GM21825 (cell line): Measurements from ENCODE around the gene FBH1.
"Not testable (repeated sequence)": the region's sequence is repeated elsewhere in the genome, so short reads cannot be mapped to it uniquely, and the experiment has no call there.

Experiments
- ATAC-seq: cut with Tn5 transposase; IDR thresholded peaks from one replicate; pipeline ENCODE4 v1.9.1; 2021; ENCODE audit warnings: mild to moderate bottlenecking, moderate library complexity; ENCODE audit not compliant: unreplicated experiment

FBH1 gene

GRCh38 chr10:5956146-5956936, 66.3 kb downstream of the FBH1 start:
- no peak for ATAC-seq

- no peak for ATAC-seq
Measured at GRCh38 chr10:5958077-5958476, 68.0 kb downstream of the FBH1 start.

GRCh38 chr10:5958675-5959074, 68.6 kb downstream of the FBH1 start:
- no peak for ATAC-seq

- ATAC-seq = no peak
Measured at GRCh38 chr10:5959142-5959541, 69.1 kb downstream of the FBH1 start.

GRCh38 chr10:5959581-5960069, 69.6 kb downstream of the FBH1 start:
- ATAC-seq = no peak

GRCh38 chr10:5960070-5960972, 70.3 kb downstream of the FBH1 start:
- no peak for ATAC-seq

- ATAC-seq = not testable (repeated sequence)
Measured at GRCh38 chr10:5960973-5961275, 70.9 kb downstream of the FBH1 start.

- no peak for ATAC-seq
Measured at GRCh38 chr10:5961405-5962100, 71.5 kb downstream of the FBH1 start.

GRCh38 chr10:5962358-5962940, 72.4 kb downstream of the FBH1 start:
- ATAC-seq = not testable (repeated sequence)

- no peak for ATAC-seq
Measured at GRCh38 chr10:5963071-5963470, 73.0 kb downstream of the FBH1 start.

- ATAC-seq = no peak
Measured at GRCh38 chr10:5963591-5963990, 73.5 kb downstream of the FBH1 start.

GRCh38 chr10:5964736-5965135, 74.7 kb downstream of the FBH1 start:
- ATAC-seq = no peak

- ATAC-seq = no peak
Measured at GRCh38 chr10:5965266-5965665, 75.2 kb downstream of the FBH1 start.

GRCh38 chr10:5968037-5968680, 78.1 kb downstream of the FBH1 start:
- ATAC-seq = no peak

GRCh38 chr10:5968681-5969453, 78.8 kb downstream of the FBH1 start:
- no peak for ATAC-seq

- ATAC-seq = no peak
Measured at GRCh38 chr10:5970066-5970465, 80.0 kb downstream of the FBH1 start.

GRCh38 chr10:5970527-5970926, 80.5 kb downstream of the FBH1 start:
- no peak for ATAC-seq

GRCh38 chr10:5971315-5971832, 81.3 kb downstream of the FBH1 start:
- ATAC-seq = no peak

- no peak for ATAC-seq
Measured at GRCh38 chr10:5971886-5972285, 81.8 kb downstream of the FBH1 start.

GRCh38 chr10:5973069-5973468, 83.0 kb downstream of the FBH1 start:
- ATAC-seq = no peak
